Astrocyte (in vitro differentiated cells and primary cell): ENCODE results near the gene RAMAC.

ENCODE experiments used
- EZH2 ChIP-seq: IDR thresholded peaks from 2 replicates; pipeline ENCODE4 v1.6.1; 2012; ENCODE audit warnings: mild to moderate bottlenecking, low read length, inconsistent platforms; ENCODE audit not compliant: insufficient read depth
- TF ChIP-seq, protein P1 (sequence below): IDR thresholded peaks from 2 replicates; pipeline ENCODE4 v1.5.1; 2011; ENCODE audit warnings: low read depth, mild to moderate bottlenecking, inconsistent platforms, low read length, moderate library complexity; ENCODE audit not compliant: insufficient read depth

- TF ChIP-seq, protein P1, sequence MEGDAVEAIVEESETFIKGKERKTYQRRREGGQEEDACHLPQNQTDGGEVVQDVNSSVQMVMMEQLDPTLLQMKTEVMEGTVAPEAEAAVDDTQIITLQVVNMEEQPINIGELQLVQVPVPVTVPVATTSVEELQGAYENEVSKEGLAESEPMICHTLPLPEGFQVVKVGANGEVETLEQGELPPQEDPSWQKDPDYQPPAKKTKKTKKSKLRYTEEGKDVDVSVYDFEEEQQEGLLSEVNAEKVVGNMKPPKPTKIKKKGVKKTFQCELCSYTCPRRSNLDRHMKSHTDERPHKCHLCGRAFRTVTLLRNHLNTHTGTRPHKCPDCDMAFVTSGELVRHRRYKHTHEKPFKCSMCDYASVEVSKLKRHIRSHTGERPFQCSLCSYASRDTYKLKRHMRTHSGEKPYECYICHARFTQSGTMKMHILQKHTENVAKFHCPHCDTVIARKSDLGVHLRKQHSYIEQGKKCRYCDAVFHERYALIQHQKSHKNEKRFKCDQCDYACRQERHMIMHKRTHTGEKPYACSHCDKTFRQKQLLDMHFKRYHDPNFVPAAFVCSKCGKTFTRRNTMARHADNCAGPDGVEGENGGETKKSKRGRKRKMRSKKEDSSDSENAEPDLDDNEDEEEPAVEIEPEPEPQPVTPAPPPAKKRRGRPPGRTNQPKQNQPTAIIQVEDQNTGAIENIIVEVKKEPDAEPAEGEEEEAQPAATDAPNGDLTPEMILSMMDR, result no peak
- TF ChIP-seq EZH2, result no peak
These were observed 29.4 kb downstream of the RAMAC start for GRCh38 chr15:83015361-83015760.
